ENCODE measurements around the gene H3-3A.

Gene H3-3A

DNA sequence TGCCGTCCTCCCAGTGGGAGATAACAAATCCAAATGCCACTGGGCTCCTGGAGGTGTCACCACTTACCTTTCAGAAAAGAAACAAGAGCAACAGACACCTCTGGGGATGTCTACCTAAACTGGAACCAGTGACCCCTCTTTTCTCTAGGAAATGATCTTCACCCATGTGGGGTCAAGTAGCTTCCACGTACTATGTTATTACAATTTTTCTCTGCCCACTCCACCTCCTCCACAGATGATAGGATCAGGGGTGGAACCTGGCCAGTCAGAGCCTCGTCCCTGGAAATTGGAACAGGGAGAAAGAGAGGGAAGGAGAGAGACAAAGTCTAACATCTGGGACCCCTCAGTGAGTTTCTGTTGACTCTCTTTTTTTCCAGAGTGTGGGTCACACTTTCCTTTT, 50.1 kb downstream of the H3-3A start:
- TF ChIP-seq POLR2A (IDR thresholded peaks at IDR 0.05; ENCODE audit: extremely low read depth, insufficient read length): no peak
- TF ChIP-seq MYC (IDR thresholded peaks at IDR 0.05; ENCODE audit: low read depth, low read length): no peak
- TF ChIP-seq, protein P1, sequence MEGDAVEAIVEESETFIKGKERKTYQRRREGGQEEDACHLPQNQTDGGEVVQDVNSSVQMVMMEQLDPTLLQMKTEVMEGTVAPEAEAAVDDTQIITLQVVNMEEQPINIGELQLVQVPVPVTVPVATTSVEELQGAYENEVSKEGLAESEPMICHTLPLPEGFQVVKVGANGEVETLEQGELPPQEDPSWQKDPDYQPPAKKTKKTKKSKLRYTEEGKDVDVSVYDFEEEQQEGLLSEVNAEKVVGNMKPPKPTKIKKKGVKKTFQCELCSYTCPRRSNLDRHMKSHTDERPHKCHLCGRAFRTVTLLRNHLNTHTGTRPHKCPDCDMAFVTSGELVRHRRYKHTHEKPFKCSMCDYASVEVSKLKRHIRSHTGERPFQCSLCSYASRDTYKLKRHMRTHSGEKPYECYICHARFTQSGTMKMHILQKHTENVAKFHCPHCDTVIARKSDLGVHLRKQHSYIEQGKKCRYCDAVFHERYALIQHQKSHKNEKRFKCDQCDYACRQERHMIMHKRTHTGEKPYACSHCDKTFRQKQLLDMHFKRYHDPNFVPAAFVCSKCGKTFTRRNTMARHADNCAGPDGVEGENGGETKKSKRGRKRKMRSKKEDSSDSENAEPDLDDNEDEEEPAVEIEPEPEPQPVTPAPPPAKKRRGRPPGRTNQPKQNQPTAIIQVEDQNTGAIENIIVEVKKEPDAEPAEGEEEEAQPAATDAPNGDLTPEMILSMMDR (IDR thresholded peaks at IDR 0.05; ENCODE audit: low read depth, low read length): no peak
- TF ChIP-seq, protein P2, sequence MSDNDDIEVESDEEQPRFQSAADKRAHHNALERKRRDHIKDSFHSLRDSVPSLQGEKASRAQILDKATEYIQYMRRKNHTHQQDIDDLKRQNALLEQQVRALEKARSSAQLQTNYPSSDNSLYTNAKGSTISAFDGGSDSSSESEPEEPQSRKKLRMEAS (IDR thresholded peaks at IDR 0.05; ENCODE audit: low read depth, low read length): no peak

DNA sequence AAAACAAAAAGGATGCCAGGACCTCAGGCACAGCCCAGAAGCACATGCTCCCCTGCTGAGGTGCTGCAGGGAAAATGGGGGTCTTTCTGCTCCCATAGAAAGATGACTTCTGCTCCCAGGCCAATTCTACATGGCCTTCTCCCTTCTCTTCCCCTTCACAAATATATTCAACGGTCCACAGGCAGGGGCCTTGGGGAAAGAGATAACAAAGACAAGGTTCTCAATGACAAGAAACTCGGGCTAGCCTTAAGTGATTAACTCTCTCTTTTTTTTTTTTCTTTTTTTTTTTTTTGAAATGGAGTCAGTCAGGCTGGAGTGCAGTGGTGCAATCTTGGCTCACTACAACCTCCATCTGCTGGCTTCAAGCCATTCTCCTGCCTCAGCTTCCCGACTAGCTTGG, 54.2 kb downstream of the H3-3A start:
- H3K4me3 ChIP-seq (ENCODE audit: low read depth, low read length): no peak overlapping the region
- TF ChIP-seq, protein P2 (IDR thresholded peaks at IDR 0.05; ENCODE audit: low read depth, low read length): no peak
- TF ChIP-seq MYC (IDR thresholded peaks at IDR 0.05; ENCODE audit: low read depth, low read length) (no peak), POLR2A (IDR thresholded peaks at IDR 0.05; ENCODE audit: extremely low read depth, insufficient read length) (no peak)
- TF ChIP-seq, protein P1 (IDR thresholded peaks at IDR 0.05; ENCODE audit: low read depth, low read length): no peak
- DNase-seq (ENCODE audit: low read depth): no peak

More for the DNA sequence above, 50.1 kb downstream of the H3-3A start:
- no peak overlapping the region for H3K4me3 ChIP-seq (ENCODE audit: low read depth, low read length)
- no peak for DNase-seq (ENCODE audit: low read depth)

DNA sequence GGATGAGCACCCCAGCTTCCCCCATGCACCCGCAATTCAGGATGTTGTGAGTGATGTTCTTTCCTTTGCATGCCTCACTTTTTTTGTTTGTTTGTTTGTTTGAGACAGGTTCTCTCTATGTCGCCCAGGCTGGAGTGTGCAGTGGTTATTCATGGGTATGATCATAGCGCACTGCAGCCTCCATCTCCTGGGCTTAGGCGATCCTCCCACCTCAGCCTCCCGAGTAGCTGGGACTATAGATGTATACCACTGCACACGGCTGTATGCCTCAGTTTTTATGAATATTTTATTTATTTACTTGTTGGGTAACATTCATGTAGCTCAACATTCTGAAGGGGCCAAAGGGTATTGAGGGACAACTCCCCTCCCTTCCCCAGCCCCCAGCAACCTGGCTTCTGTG, 54.8 kb downstream of the H3-3A start:
- no peak for DNase-seq (ENCODE audit: low read depth)
- no peak overlapping the region for H3K4me3 ChIP-seq (ENCODE audit: low read depth, low read length)
- TF ChIP-seq, protein P1 (IDR thresholded peaks at IDR 0.05; ENCODE audit: low read depth, low read length): no peak
- TF ChIP-seq POLR2A (IDR thresholded peaks at IDR 0.05; ENCODE audit: extremely low read depth, insufficient read length) (no peak), MYC (IDR thresholded peaks at IDR 0.05; ENCODE audit: low read depth, low read length) (no peak)
- TF ChIP-seq, protein P2 (IDR thresholded peaks at IDR 0.05; ENCODE audit: low read depth, low read length): no peak

DNA sequence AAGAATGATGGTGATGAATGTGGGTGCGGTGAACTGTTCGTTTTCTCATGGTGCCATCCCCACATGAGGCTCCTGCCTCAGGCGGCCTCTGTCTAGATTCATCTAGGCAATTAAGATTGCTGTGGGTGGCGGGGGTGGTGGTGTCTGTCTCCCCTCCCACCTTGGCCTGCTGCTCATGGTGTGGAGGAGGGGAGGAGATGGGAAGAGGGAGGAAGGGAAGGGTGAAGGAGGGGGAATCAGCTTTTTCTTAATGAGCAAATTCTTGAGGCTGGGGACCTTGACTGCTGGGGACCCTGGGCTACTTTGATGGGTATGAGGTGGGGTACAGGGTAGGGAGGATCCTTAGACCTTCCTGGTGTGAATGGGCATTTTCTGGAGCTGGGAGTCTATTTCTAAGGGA, 55.8 kb downstream of the H3-3A start:
- DNase-seq (ENCODE audit: low read depth): no peak
- H3K4me3 ChIP-seq (ENCODE audit: low read depth, low read length): no peak overlapping the region
- TF ChIP-seq POLR2A (IDR thresholded peaks at IDR 0.05; ENCODE audit: extremely low read depth, insufficient read length): no peak
- TF ChIP-seq, protein P1 (IDR thresholded peaks at IDR 0.05; ENCODE audit: low read depth, low read length): no peak
- TF ChIP-seq, protein P2 (IDR thresholded peaks at IDR 0.05; ENCODE audit: low read depth, low read length): no peak
- TF ChIP-seq MYC (IDR thresholded peaks at IDR 0.05; ENCODE audit: low read depth, low read length): no peak

DNA sequence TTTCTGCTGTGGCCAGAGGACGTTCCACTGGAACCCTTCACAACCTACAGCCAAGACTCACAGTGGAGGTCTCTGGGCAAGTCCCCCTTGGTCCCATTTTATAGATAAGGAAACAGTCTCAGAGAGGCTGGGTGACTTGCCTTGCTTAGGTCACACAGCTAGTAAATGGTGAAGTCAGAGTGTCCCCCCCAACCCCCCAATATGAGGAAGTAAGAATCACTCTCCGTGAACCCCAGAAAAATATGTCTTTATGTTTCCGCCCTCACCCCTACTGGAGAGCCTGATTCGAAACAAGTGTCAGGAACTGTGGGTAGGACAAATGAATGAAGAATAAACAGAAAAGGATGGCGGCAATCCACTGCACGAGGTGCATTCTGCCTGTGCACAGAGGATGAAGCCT, 56.7 kb downstream of the H3-3A start:
- TF ChIP-seq, protein P1 (IDR thresholded peaks at IDR 0.05; ENCODE audit: low read depth, low read length): no peak
- TF ChIP-seq, protein P2 (IDR thresholded peaks at IDR 0.05; ENCODE audit: low read depth, low read length): no peak
- no peak for TF ChIP-seq POLR2A (IDR thresholded peaks at IDR 0.05; ENCODE audit: extremely low read depth, insufficient read length)
- TF ChIP-seq MYC (IDR thresholded peaks at IDR 0.05; ENCODE audit: low read depth, low read length): no peak
- DNase-seq (ENCODE audit: low read depth): no peak
- H3K4me3 ChIP-seq (ENCODE audit: low read depth, low read length): no peak overlapping the region

DNA sequence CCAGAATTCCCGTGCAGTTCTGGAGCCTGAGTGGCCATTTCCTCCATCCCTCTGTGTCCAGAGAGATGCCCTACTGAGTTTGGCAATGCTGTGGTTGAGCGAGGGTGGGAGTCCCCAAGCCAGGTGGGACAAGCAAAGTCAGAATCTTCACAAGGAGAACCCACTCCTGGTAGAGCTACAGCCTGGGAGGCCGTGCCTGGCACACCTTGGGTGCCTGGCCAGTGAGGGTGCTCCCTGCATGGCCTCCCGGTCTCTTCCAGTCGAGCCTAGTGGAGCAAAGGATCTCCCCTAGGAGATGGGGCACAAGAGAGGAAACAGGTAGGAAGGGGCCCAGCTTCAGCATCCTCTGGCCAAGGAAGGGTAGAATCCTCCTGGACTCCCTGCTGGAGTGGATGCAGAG, 57.9 kb downstream of the H3-3A start:
- no peak overlapping the region for H3K4me3 ChIP-seq (ENCODE audit: low read depth, low read length)
- TF ChIP-seq, protein P2 (IDR thresholded peaks at IDR 0.05; ENCODE audit: low read depth, low read length): no peak
- TF ChIP-seq, protein P1 (IDR thresholded peaks at IDR 0.05; ENCODE audit: low read depth, low read length): no peak
- no peak for TF ChIP-seq MYC (IDR thresholded peaks at IDR 0.05; ENCODE audit: low read depth, low read length)
- no peak for DNase-seq (ENCODE audit: low read depth)
